GM10248 (cell line): Measurements from ENCODE around the gene NVL.
"Not testable (repeated sequence)": the region's sequence is repeated elsewhere in the genome, so short reads cannot be mapped to it uniquely, and the experiment has no call there.

Experiments
- CTCF ChIA-PET: fragments of 300-600 bp; sonication (Branson Sonifier 250); formaldehyde crosslinking; extraction: SDS; loops from one replicate; lab custom pipeline; 2021; ENCODE audit warnings: antibody characterized with exemption; lab: Yijun Ruan, JAX
- POLR2A ChIA-PET: fragments of 350-650 bp; sonication (Branson Sonifier 250); formaldehyde crosslinking; extraction: SDS; loops from one replicate; lab custom pipeline; 2020; ENCODE audit warnings: antibody characterized with exemption; lab: Yijun Ruan, JAX
- DNase-seq: peaks from one replicate; pipeline ENCODE4 v3.0.0; 2012; ENCODE audit errors: extremely low spot score
- CTCF ChIP-seq: IDR thresholded peaks from 2 replicates; pipeline ENCODE4 v1.5.1; 2012; ENCODE audit warnings: mild to moderate bottlenecking, low read depth; ENCODE audit errors: extremely low read depth, missing control alignments, control extremely low read depth

The NVL gene

DNA sequence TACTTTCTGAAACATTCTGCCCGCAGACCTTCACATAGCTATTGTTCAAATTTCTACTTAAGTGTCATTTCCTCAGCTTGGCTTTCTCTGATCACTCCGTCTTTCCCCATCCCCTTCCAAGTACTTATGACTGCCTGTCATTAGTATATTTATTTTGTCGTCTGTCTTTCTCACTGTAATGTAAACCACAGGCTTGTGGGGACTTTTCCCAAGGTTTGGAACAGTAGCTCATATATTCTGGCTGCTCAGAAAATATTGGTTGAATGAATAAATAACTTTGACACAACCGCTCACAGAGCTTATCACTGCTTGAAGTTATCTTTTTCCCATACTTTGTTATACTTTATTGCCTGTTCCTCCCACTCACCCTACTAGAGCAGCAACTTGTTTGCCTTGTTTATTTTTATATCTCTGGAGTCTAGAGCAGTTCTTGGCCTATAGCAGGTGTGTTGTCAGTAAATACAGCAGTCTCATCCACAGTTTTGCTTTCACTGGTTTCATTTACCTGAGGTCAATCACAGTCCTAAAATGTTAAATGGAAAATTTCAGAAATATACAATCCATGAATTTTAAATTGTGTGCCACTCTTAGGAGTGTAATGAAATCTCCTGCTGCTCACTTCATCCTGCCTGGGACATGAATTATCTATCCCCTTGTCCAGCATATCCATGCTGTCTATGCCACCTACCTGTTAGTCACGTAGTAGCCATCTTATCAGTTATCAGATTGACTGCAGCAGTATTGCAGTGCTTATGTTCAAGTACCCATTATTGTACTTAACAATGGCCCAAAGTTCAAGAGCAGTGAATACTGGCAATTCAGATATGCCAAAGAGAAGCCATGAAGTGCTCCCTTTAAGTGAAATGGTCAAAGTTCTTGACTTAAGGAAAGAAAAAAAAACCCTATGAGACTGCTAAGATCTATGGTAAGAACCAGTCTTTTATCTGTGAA, 24.3 kb upstream of the NVL start:
- POLR2A ChIA-PET, result no interaction called here
- CTCF ChIA-PET, result interaction anchor here (1.2 to 1.4 kb wide), 2 partner anchors 14 to 20 kb away, joined by 4 to 9 read pairs; no protein-coding TSS in a partner anchor
- no peak for DNase-seq
- no peak for TF ChIP-seq CTCF

GRCh38 chr1:224352436-224353085, 22.6 kb upstream of the NVL start:
- DNase-seq, POLR2A ChIA-PET: not testable (repeated sequence)
- CTCF ChIA-PET, result interaction anchor here (0.9 to 2.3 kb wide), 3 partner anchors 12 to 23 kb away, joined by 3 to 12 read pairs (median 4); no protein-coding TSS in a partner anchor

GRCh38 chr1:224349716-224350115, 19.7 kb upstream of the NVL start:
- POLR2A ChIA-PET, DNase-seq, CTCF ChIA-PET: not testable (repeated sequence)

DNA sequence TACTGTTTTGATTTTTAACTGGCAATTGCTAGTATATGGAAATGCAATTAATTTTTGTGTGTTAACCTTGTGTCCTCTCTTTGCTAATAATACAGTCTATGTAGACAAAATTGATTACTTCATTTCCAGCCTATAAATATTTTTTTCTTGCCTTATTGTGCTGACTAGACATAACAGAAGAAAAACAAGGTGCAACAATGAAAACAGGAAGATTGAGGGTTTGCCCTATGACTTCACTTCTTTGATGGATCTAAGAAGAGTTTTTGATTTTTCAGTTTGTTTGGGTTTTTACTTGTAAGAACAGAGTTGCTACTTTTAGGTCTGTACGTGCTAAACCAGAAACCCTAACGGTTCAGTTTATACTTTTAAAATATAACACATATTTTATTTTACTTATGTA, 18.2 kb upstream of the NVL start:
- POLR2A ChIA-PET, result no interaction called here
- CTCF ChIA-PET, result no interaction called here
- no peak for TF ChIP-seq CTCF
- DNase-seq, result no peak

DNA sequence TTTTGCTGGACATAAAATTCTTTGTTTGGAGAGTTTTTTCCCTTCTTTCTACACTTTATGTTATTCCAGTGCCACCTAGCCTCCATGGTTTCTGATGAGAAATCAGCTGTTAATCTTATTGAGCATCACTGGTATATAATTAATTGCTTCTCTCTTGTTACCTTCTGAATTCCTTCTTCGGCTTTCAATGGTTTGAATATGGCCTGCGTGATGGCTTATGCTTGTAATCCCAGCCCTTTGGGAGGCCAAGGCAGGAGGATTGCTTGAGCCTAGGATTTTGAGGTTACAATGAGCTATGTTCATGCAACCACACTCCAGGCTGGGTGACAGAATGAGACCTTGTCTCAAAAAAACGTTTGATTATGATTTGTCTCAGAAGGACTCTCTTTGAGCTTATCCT, 13.7 kb upstream of the NVL start:
- CTCF ChIA-PET, result interaction anchor here (1.3 to 2.2 kb wide), 4 partner anchors 8 to 38 kb away, joined by 3 to 13 read pairs (median 6); no protein-coding TSS in a partner anchor
- POLR2A ChIA-PET, result no interaction called here
- no peak for DNase-seq
- TF ChIP-seq CTCF, result no peak

GRCh38 chr1:224340453-224341384, 10.7 kb upstream of the NVL start:
- POLR2A ChIA-PET, DNase-seq, CTCF ChIA-PET: not testable (repeated sequence)

- POLR2A ChIA-PET, result no interaction called here
- CTCF ChIA-PET, result no interaction called here
Measured at GRCh38 chr1:224339442-224340033, 9.6 kb upstream of the NVL start.

More at GRCh38 chr1:224339442-224340033, 9.6 kb upstream of the NVL start:
- no peak for DNase-seq
- no peak for TF ChIP-seq CTCF
